Stimulated activated CD4-positive, alpha-beta T cell treated with anti-CD3 and anti-CD28 coated beads, Interleukin-2, amount 100 ng/mL, for 48 hours (primary cell): ENCODE measurements around the gene AFF4.
"Not testable (repeated sequence)": the region's sequence is repeated elsewhere in the genome, so short reads cannot be mapped to it uniquely, and the experiment has no call there.

ENCODE experiments used
- DNase-seq, 2 donors: peaks; one replicate each; pipeline ENCODE4 v3.0.0-alpha.2; 2020

Gene AFF4

DNA sequence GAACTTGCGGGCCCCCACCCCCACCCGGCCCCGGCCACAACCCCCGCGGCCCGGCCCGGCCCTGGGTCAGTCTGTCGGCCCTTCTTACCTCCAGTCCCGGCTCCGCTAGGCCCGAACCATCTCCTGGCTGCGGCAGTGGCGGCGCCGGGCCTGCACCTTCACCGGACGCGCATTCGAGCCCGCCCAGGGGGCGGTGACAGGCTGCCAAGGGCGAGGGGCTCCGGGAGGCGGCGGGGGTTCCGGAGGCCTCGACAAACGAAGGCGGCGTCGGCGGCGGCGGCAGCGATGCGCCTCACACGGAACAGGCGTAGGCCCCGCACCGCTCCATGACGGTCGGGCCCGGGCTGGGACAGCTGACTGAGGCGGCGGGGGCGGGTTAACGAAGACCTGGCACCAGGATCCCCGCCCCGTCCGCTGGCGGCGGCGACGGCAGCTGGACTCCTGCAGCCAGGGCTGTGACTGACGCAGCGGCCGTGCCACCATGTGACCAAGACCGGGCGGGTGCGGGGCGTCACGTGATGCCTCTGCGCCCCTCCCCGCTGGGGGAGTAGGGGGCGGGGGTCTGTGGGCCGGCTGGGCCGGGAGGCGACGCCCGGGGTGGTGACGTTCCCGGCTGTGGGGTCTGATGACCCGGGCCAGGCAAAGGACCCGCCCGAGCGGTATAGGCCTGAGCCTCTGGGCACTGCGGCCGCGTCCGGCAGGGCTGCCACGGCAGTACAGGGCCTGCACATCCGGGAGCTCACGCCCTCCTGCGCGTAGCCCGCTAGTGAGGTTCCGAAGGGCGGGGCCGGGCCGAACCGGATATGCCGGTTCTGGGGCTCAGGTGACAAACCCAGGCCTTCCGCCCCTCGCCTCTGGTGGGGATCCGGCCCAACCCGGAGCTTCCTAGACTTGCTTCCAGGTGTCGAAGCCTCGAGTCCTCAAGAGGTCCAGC, at the start of gene AFF4:
TSS of gene AFF4 (minus strand) at position 464 of the 934 bp plus-strand sequence. CDS start 26,445 bp downstream, outside the sequence.
- peak; percentile 80 to 84 for DNase-seq

GRCh38 chr5:133008455-133008854, 45.0 kb upstream of the AFF4 start:
- not testable (repeated sequence) for DNase-seq

DNA sequence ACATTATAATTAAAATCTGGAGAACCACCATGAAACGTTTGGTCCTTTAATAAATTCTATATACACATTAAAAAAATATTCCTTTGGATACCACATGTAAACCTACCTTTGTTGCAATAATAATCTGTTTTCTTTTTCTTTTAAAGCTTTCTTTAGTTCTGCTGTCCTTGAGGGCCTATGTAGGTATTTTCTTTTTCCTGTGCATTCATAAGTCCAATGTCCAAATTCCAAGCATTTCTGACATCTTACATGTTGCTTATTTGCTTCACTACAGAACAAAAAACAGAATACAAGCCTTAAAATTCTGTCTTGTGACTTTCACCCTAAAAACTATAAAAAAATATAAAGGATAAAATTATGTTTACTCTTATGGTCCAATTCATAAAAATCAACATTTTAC, 43.2 kb upstream of the AFF4 start:
- DNase-seq: no peak

- DNase-seq: no peak
Measured at GRCh38 chr5:132999246-132999645, 35.8 kb upstream of the AFF4 start.

DNA sequence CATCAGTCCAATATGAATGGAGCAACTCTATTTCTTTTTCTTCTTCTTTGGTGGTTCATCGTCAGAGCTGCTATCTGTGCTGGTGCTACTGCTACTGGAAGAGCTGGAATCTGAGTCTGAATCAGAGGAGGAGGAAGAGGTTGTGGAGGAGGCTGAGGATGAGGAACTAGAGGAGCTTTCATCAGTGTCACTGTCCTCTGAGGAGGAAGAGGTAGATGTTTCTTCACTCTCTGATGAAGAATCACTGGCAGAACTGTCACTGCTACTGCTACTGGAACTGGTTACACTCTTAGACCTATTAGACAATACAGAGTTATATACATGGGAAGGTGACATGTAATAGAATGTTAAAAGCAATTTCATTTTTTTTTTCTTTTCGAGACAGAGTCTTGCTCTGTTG, 35.1 kb upstream of the AFF4 start:
- DNase-seq: no peak

DNA sequence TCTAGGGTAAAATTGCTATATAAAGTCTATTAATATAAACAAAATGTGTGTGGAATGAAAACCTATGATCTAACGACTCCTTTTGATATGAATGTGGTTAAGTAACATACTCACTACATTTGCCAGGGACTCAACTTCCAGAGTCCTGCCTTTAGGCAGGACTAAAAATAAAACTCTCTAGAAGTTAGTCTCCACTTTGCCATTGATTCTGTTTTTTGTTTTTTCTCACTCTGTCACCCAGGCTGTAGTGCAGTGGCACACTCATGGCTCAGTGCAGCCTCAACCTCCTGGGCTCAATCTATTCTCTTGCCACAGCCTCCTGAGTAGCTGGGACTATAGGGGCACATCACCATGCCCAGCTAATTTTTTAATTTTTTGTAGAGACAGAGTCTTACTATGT, 32.9 kb upstream of the AFF4 start:
- DNase-seq: no peak

- no peak for DNase-seq
Measured at GRCh38 chr5:132987531-132988408, 24.3 kb upstream of the AFF4 start.

DNA sequence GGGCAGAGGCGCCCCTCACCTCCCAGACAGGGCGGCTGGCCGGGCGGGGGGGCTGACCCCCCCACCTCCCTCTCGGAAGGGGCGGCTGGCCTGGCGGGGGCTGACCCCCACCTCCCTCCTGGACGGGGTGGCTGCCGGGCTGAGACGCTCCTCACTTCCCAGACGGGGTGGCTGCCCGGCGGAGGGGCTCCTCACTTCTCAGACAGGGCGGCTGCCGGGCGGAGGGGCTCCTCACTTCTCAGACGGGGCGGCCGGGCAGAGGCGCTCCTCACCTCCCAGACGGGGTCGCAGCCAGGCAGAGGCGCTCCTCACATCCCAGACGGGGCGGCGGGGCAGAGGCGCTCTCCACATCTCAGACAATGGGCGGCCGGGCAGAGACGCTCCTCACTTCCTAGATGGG, 19.5 kb upstream of the AFF4 start:
- DNase-seq: not testable (repeated sequence)

GRCh38 chr5:132981288-132981687, 17.9 kb upstream of the AFF4 start:
- no peak for DNase-seq

DNA sequence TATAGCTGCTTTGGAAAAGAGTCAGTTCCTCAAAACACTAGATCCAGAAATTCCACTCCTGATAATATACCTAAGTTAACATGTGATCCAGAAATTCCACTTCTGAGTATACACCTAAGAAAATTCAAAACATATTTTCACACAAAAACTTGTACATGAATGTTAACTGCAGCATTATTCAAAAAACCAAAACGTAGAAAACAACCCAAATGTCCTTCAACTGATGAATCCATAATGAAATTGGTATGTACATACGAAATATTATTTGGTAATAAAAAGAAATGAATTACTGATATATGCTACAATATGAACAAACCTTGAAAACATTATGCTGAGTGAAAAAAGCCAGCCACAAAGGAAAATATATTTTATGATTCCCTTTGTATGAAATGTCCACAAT, 16.5 kb upstream of the AFF4 start:
- DNase-seq: no peak

DNA sequence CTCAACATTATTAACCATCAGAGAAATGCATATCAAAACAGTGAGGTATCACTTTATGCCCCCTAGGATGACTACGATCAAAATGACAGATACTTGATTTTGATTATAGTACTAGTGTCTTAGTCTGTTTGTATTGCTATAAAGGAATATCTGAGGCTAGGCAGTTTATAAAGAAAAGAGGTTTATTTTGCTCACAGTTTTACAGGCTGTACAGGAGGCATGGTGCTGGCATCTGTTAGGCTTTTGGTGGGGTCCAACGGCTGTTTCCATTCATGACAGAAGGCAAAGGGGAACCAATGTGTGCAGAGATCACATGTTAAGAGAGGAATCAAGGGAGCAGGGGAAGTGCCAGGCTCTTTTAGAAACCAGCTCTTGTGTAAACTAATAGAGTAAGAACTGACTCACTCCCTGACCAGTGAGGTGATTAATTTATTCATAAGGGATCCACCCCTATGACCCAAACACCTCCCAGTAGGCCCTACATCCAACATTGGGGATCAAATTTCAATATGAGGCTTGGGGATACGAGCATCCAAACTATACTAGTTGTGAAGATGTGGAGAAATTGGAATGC, 16.0 kb upstream of the AFF4 start:
- no peak for DNase-seq

- DNase-seq: no peak
Measured at GRCh38 chr5:132976852-132977251, 13.4 kb upstream of the AFF4 start.

GRCh38 chr5:132972436-132972828, 9.0 kb upstream of the AFF4 start:
- DNase-seq: not testable (repeated sequence)

GRCh38 chr5:132971483-132972435, 8.3 kb upstream of the AFF4 start:
- no peak for DNase-seq

GRCh38 chr5:132965120-132965519, 1.7 kb upstream of the AFF4 start:
- DNase-seq: no peak

GRCh38 chr5:132962429-132963021, 909 bp downstream of the AFF4 start:
- no peak for DNase-seq

- DNase-seq: no peak
Measured at GRCh38 chr5:132961887-132962286, 1.5 kb downstream of the AFF4 start.

DNA sequence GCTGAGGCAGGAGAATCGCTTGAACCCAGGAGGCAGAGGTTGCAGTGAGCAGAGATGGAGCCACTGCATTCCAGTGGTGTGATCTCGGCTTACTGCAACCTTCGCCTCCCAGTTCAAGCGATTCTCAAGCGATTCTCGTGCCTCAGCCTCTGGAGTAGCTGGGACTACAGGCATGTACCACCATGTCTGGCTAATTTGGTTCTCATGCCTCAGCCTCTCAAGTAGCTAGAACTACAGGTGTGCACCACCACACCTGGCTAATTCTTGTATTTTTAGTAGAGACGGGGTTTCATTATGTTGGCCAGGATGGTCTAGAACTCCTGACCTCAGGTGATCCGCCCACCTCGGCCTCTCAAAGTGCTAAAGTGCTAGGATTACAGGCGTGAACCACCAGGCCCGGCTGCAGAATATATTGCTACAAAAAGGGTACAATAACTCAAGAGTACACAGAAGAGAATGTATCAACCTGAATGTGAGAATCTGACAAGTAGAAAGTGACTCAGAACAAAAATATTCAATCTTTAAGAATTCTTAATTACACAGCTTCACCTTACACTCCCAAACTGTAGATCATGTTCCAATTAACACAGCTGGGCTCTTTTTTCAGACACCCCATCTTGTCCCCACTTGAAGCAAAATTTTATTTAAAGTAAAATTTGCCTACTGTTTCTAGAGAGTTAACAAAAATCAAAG, 2.2 kb downstream of the AFF4 start:
- DNase-seq: not testable (repeated sequence)

DNA sequence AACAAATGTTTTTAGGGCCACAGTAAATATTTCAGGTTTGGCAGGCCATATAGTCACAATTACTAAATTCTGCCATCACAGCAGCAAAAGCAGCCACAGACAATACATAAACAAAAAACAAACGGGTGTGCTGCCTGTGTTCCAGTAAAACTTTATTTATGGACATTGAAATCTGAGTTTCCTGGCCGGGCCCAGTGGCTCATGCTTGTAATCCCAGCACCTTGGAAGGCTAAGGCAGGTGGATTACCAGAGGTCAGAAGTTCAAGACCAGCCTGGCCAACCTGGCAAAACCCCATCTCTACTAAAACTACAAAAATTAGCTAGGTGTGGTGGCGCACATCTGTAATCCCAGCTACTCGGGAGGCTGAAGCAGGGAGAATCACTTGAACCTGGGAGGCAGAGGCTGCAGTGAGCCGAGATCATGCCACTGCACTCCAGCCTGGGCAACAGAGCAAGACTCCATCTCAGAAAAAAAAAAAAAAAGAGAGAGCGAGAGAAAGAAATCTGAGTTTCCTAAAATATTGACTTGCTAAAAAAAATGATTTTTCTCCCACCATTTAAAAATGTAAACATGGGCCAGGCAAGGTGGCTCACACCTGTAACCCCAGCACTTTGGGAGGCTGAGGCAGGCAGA, 7.2 kb downstream of the AFF4 start:
- not testable (repeated sequence) for DNase-seq

DNA sequence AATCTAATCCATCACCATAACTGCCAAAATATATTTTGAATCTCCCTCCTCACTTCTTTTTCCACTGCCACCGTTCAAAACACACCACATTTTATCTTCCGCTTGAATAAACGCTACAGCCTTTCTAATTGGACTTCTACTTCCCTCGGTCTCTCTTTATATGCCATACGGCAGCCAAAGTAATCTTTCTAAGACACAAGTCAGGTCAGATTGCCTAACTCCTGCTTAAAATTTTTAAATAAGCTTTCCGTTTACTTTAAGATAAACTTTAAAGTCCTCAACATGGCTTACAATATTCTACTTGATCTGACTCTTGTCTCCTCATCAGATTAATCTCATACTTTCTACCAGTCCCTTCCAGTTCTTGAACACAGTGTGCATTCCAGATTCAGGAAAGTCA, 9.7 kb downstream of the AFF4 start:
- no peak for DNase-seq

- DNase-seq: no peak
Measured at GRCh38 chr5:132952829-132953228, 10.6 kb downstream of the AFF4 start.
